ENCODE measurements around the gene PCDHAC2. TPM values are rescaled to one million over a fixed set of nuclear protein-coding genes. Genes with fewer than 3 reads are reported as not detected.

PCDHAC2 gene
- total and polyA plus RNA-seq, 2 of the 4 experiments (the other 2 are of a cell fraction), result not detected

DNA sequence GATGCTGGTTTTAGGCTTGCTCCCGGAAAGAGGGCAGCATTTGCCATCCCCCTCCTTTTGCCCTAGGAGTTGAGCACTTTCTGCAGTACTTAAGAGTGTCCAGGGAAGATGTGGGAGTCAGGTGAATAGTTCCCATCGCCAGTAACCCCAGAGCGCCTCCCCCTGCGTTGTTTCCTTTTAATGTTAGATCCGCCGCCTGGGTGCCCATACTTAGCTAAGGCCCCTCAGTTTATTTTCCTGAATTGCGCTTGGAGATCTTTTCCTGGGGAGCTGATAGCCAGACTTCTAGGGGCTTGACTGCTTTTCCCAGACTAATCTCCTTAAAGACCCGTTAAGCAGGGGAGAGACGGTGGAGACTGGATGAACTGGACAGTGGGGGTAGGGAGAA lies 377 bp upstream of the PCDHAC2 start:
- DNase-seq, result no peak
- no peak overlapping the region for H3K27ac ChIP-seq (ENCODE audit: insufficient read depth, low read length)
- no peak overlapping the region for H3K14ac ChIP-seq (replicated peaks; ENCODE audit: low read depth, low read length)
- no peak overlapping the region for H2BK120ac ChIP-seq (ENCODE audit: low read depth, low read length)
- H3K36me3 ChIP-seq (ENCODE audit: control insufficient read depth, insufficient read depth, low read length), result no peaks in the 10 kb centered on the region
- dilution Hi-C loops (cut with HindIII; ENCODE audit: low sequenced_read_pairs, unreplicated experiment) (no loop called here), intact Hi-C loops (cut with micrococcal nuclease) (no loop called here), in situ Hi-C loops (cut with MboI; ENCODE audit: low sequenced_read_pairs) (no loop called here)
- no peak overlapping the region for H3K9ac ChIP-seq (ENCODE audit: low read depth, low read length)
- H4K20me1 ChIP-seq (ENCODE audit: insufficient read depth, low read length), result no peaks in the 10 kb centered on the region
- H2AK9ac ChIP-seq (replicated peaks; ENCODE audit: low read depth, low read length, poor library complexity), result no peak overlapping the region
- H3K27me3 ChIP-seq (ENCODE audit: control insufficient read depth, insufficient read depth, low read length), result no peaks in the 10 kb centered on the region
- no peak overlapping the region for H3K4me3 ChIP-seq (ENCODE audit: insufficient read depth, low read depth, low read length)
- no peak overlapping the region for H4K91ac ChIP-seq (ENCODE audit: insufficient read depth, low read depth, low read length)
- H2AFZ ChIP-seq (replicated peaks; ENCODE audit: low read length, poor library complexity), result no peak overlapping the region
- H2BK15ac ChIP-seq (ENCODE audit: low read depth, low read length), result no peak overlapping the region
- no CpG with 5 or more reads among the region's 9 CpGs for WGBS, 2 experiments (ENCODE audit: extremely low coverage in 2 of 2, insufficient read length in 1 of 2)
- TF ChIP-seq MAFK (IDR thresholded peaks at IDR 0.05; ENCODE audit: low read depth, low read length) (no peak), RFX5 (IDR thresholded peaks at IDR 0.05; ENCODE audit: low read depth, low read length) (no peak), NFE2L2 (IDR thresholded peaks at IDR 0.05; ENCODE audit: low read depth, low read length) (no peak), RAD21 (IDR thresholded peaks at IDR 0.05; ENCODE audit: low read length) (no peak), FOS (IDR thresholded peaks at IDR 0.05; ENCODE audit: low read depth, low read length) (no peak)
- H3K9me3 ChIP-seq (ENCODE audit: control insufficient read depth, insufficient read depth, low read length), result peaks cover 33% of the 10 kb centered on the region
- H3K23ac ChIP-seq (ENCODE audit: low read depth, low read length), result no peak overlapping the region
- no peaks in the 10 kb centered on the region for H3K79me1 ChIP-seq (ENCODE audit: low read depth in 1 of 2, low read length in 2 of 2)
- POLR2A ChIA-PET (ENCODE audit: unreplicated experiment), result no interaction called here
- no peak overlapping the region for H4K8ac ChIP-seq (ENCODE audit: low read depth in 2 of 2, low read length in 2 of 2)
- no peak overlapping the region for H2AK5ac ChIP-seq (ENCODE audit: low read depth, low read length)
- no peak overlapping the region for H2BK20ac ChIP-seq (ENCODE audit: low read depth, low read length)
- no peak overlapping the region for H3K4me2 ChIP-seq (ENCODE audit: low read depth, low read length)
- H3K4me1 ChIP-seq (ENCODE audit: control insufficient read depth, insufficient read depth, low read length), result no peaks in the 10 kb centered on the region
- no peak overlapping the region for H3K56ac ChIP-seq (ENCODE audit: extremely low read depth, insufficient read depth, low read length)
- H2BK5ac ChIP-seq (ENCODE audit: low read depth, low read length, poor library complexity, severe bottlenecking), result no peak overlapping the region
- CTCF ChIA-PET, result no interaction called here
- H4K5ac ChIP-seq (ENCODE audit: low read depth, low read length), result no peak overlapping the region
- no peak overlapping the region for H3K4ac ChIP-seq (ENCODE audit: low read depth, low read length)
- H3K9me1 ChIP-seq (ENCODE audit: insufficient read depth, low read length), result no peaks in the 10 kb centered on the region
- ATAC-seq (ENCODE audit: low read depth), result no peak
- H3K18ac ChIP-seq (ENCODE audit: low read depth, low read length), result no peak overlapping the region
- no TSS peak for BruUV-seq (replicated peaks)

Measured in IMR-90 (cell line).